GM18526 (cell line): ENCODE data around the gene TPGS1.

Experiments
- POLR2A ChIP-seq: IDR thresholded peaks from 3 replicates; pipeline ENCODE4 v1.6.1; 2011; ENCODE audit not compliant: insufficient read length; ENCODE audit errors: extremely low read depth

Gene TPGS1

GRCh38 chr19:498977-499623 lies 8.2 kb upstream of the TPGS1 start:
- TF ChIP-seq POLR2A = no peak

GRCh38 chr19:501646-502045 lies 5.7 kb upstream of the TPGS1 start:
- TF ChIP-seq POLR2A = no peak

- TF ChIP-seq POLR2A = no peak
Measured at GRCh38 chr19:504616-505015, 2.7 kb upstream of the TPGS1 start.

- peak; percentile 57 for TF ChIP-seq POLR2A
Measured at GRCh38 chr19:506404-507285, 652 bp upstream of the TPGS1 start.

GRCh38 chr19:508204-509150 lies 1.2 kb downstream of the TPGS1 start:
- no peak for TF ChIP-seq POLR2A

GRCh38 chr19:510606-511100 lies 3.4 kb downstream of the TPGS1 start:
- no peak for TF ChIP-seq POLR2A

- TF ChIP-seq POLR2A = peak; percentile 15
Measured at GRCh38 chr19:511101-511851, 4.0 kb downstream of the TPGS1 start.

- TF ChIP-seq POLR2A = no peak
Measured at GRCh38 chr19:512547-513365, 5.5 kb downstream of the TPGS1 start.

- no peak for TF ChIP-seq POLR2A
Measured at GRCh38 chr19:513368-514165, 6.3 kb downstream of the TPGS1 start.

GRCh38 chr19:514166-514663 lies 6.9 kb downstream of the TPGS1 start:
- TF ChIP-seq POLR2A = no peak

GRCh38 chr19:517721-518597 lies 10.7 kb downstream of the TPGS1 start:
- no peak for TF ChIP-seq POLR2A

GRCh38 chr19:518598-519231 lies 11.4 kb downstream of the TPGS1 start:
- no peak for TF ChIP-seq POLR2A
